Activated T-helper 9 cell treated with anti-CD3 and anti-CD28 coated beads, Interleukin-2, amount 50 U/mL, for 16 hours (primary cell): ENCODE results near the gene ACSF3.

ENCODE experiments used
- DNase-seq: peaks from one replicate; pipeline ENCODE4 v3.0.0-alpha.2; 2020; ENCODE audit warnings: low read depth

ACSF3 gene

DNA sequence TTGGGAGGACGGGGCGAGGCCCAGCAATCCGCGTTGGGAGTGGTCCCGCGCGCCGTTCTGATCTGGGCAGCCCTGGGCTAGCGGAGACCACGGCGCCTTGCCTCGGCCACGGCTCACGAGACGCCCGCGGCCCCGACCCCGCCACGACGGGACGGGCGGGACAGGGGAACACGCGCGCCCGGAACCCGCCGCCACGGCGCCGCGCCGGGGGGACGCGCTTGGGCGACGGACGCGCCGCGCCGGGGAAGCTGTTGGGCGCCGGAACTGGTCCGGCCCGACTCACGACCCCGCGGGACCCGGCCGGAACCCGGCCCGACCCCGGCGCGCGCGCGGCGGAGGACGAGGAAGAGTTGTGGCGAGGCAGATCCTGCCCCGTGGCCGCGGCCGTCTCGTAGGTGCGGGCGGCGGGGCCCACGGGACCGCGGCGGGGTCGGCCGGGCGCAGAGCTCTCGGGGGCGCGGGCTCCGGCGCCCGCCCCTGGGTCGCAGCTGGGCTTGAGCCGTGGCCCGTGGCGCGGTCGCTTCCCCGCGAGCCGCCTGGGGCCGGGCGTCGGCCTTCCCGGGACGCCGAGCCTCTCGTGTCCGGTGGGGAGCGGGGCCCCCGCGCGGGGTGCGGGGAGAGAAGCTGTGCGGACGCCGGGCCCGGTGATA lies at the start of gene ACSF3:
ACSF3 (plus strand) TSS at position 251 of the 650 bp plus-strand sequence. CDS start 6,830 bp downstream, outside the sequence.
- DNase-seq = peak; percentile 60

GRCh38 chr16:89044418-89045180 lies 49.1 kb upstream of the ACSF3 start:
- DNase-seq = no peak

- no peak for DNase-seq
These were observed 48.4 kb upstream of the ACSF3 start for GRCh38 chr16:89045181-89045815.

GRCh38 chr16:89045881-89046280 lies 47.8 kb upstream of the ACSF3 start:
- DNase-seq = no peak

- DNase-seq = no peak
These were observed 47.2 kb upstream of the ACSF3 start for GRCh38 chr16:89046491-89046890.

DNA sequence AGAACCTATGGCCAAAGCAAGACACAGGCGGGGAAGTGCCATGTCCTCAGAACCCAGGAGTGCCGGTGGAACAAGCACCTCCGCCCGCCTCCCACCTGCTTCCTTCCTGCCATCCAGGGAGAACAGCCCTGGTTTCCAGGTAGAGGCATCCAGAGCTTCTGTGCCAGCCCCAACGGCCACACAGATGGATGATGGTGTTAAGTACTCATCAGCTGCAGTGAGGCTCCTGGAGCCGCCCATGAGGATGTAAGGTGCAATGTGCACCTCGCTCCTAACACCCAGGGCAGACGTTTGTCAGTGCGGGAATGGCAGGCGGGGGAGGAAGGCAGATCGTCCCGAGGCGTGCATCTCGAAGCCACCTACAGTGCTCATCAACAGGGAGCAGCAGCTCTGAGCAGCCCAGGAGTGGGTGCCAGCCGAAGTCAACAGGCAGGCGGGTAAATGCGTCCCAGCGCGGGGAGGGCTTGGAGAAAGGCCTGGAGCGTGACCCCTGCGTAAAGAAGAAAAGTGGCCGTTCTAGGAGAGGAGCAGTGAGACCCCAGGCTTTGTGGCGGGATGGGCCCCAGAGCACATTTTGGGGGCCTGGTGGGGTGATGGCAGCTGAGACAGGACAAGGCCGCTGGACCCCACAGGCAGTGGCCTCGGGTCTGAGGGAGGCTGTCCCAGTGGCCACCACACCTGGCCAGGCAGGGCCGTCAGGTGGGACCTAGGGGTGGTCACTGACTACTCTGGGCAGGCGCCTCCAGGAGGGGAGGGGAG lies 46.1 kb upstream of the ACSF3 start:
- DNase-seq = no peak

- DNase-seq = no peak
These were observed 45.4 kb upstream of the ACSF3 start for GRCh38 chr16:89048090-89048725.

- no peak for DNase-seq
These were observed 44.7 kb upstream of the ACSF3 start for GRCh38 chr16:89048871-89049422.

- DNase-seq = no peak
These were observed 44.1 kb upstream of the ACSF3 start for GRCh38 chr16:89049484-89050118.

DNA sequence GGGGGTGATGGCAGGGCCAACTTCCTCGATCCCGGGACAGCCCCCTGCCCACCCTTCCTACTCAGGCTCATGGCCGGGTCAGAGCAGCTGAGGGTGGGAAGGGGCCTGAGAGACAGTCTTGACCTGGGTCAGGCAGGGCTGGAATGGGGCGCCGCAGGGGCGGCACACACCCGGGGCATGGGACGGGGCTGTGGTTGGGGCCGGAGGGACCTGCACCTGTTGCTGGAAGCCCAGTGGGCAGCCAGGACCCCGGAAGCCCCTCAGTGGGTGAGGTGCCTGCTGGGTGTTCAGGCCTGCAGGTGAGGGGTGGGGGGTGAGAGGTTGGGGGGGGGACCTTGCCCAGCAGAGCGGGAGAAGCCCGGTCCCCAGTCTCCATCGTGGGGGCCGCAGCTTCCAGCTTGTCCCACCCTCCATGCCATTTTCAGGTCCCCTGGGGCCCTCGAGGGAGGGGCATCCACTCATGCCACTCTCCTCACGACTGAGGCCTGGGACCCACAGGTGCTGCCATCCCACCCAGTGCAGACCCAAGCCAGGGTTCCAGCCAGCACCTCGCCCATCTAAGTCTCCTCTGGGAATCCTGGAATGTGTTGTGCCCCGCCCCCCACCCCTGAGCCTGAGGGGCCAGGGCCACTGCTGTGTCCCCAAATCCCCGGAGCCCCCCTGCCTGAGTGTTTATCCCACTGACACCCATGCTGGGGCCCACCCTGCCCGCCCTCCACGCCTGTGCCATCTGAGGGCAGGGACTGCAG lies 43.4 kb upstream of the ACSF3 start:
- no peak for DNase-seq

DNA sequence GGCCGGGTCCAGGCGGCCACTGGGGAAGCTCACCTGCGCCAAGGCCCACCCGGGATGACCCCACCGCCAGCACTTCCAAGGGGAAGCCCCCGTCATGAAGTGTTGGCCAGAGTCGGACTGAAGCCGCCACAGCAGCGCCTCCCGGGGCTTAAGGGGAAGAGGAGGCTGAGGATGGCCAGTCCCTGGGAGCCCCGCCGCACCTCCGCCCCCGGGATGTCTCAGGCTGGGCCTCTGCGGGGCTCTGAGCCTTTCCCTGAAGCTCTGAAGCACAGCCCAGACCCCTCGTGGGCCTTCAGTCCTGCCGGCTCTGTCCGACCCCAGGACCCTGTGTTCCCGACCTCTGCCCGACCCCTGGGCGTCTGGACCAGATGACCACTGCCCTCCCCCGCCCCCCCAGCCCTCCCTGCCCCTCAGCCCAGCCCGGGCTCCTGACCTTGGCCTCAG lies 42.8 kb upstream of the ACSF3 start:
- DNase-seq = no peak

- DNase-seq = no peak
These were observed 42.0 kb upstream of the ACSF3 start for GRCh38 chr16:89051521-89052166.

GRCh38 chr16:89052191-89052889 lies 41.3 kb upstream of the ACSF3 start:
- no peak for DNase-seq

GRCh38 chr16:89052890-89053724 lies 40.5 kb upstream of the ACSF3 start:
- no peak for DNase-seq

DNA sequence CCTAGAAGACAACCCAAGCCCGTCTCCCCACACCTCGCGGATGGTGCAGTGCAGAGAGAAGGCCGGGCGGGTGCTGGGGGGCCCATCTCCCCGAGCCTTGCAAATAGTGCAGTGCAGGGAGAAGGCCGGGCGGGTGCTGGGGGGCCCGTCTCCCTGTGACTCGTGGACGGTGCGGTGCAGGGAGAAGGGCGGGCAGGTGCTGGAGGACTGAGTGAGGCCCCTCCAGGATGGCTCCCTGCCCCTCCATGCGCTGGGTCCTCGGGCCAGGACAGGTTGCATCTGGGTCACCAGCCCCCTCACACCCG lies 40.0 kb upstream of the ACSF3 start:
- no peak for DNase-seq

- DNase-seq = no peak
These were observed 39.4 kb upstream of the ACSF3 start for GRCh38 chr16:89054261-89054661.

DNA sequence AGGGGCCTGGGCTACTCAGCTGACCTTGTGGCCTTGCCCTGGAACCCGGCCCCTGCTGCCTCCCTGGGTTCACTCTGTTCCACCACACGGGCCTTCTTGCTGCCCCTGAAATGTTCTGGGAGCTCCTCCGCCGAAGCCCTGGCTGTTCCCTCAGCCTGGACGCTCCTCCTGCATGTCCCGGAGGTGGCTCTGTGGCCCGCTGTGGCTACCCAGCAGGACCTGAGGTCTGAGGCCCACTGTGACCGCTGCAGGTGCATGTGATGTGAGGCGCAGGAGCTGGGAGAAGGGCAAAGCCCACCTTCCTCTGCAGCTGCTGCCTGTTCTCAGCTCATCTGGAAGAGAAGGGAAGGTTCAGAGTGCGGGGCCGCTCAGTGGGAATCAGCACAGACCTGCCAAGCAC lies 38.9 kb upstream of the ACSF3 start:
- no peak for DNase-seq

DNA sequence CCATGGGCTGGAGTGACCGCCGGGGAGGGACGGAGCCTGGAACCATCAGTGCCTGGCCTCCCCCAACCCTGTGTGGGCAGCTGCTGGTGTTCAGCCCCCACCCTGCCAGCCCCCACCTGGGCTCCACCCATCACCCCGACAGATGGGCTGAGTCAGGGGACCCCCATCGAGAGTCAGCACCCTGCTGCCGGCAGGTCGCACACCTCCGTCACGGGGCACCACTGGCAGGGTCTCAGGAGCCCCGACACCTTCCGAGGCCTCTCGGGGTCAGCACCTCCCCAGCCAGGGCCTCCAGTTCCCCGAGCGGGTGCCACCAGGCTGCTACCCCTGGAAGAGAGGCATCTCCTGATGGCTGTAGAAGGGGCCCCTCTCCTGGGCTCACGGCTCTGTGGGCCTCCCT lies 38.3 kb upstream of the ACSF3 start:
- DNase-seq = no peak
